K562 (cell line): ENCODE results near the gene AKT2.

Source experiments
- BHLHE40 ChIP-seq: IDR thresholded peaks from 2 replicates; pipeline ENCODE4 v1.6.1; 2011; ENCODE audit warnings: low read length, improper control_type of control experiment
- CHD2 ChIP-seq: IDR thresholded peaks from 2 replicates; pipeline ENCODE4 v1.6.1; 2011; ENCODE audit warnings: low read depth, low read length
- CTCF ChIP-seq, 3 experiments: IDR thresholded peaks in 2 of 3; conservative IDR thresholded peaks in 1 of 3; 2 replicates each; pipeline ENCODE4 v1.5.1; 2011 to 2012; ENCODE audit warnings: low read length in 3 of 3, mild to moderate bottlenecking in 3 of 3, control low read depth in 2 of 3, improper control_type of control experiment in 1 of 3, inconsistent platforms in 1 of 3, low read depth in 1 of 3, mixed read lengths in 1 of 3, moderate library complexity in 1 of 3; ENCODE audit not compliant: insufficient read depth in 2 of 3
- FOXM1 ChIP-seq, 2 experiments: fragments of 450-650 bp in 1 of 2; sonication (generic) in 1 of 2; formaldehyde crosslinking in 1 of 2; IDR thresholded peaks; 2 replicates each; pipeline versions ENCODE4 v1.6.1 to v1.9.0; 2017 to 2022; ENCODE audit warnings: low read depth in 2 of 2, mild to moderate bottlenecking in 2 of 2, missing genetic modification reagents in 1 of 2, moderate library complexity in 1 of 2
- HOMEZ ChIP-seq: fragments of 250-450 bp; sonication (Bioruptor Pico); IDR thresholded peaks from 2 replicates; pipeline ENCODE4 v1.4.0; 2020; ENCODE audit warnings: mild to moderate bottlenecking, moderate library complexity
- MEF2A ChIP-seq: IDR thresholded peaks from 2 replicates; pipeline ENCODE4 v1.6.1; 2011; ENCODE audit warnings: low read depth, mild to moderate bottlenecking, low read length, moderate library complexity; ENCODE audit not compliant: control insufficient read depth
- NRF1 ChIP-seq, 2 experiments: fragments of 450-650 bp; IDR thresholded peaks in 1 of 2; conservative IDR thresholded peaks in 1 of 2; 2 replicates each; pipeline ENCODE4 v1.6.1; 2014; ENCODE audit warnings: mild to moderate bottlenecking in 2 of 2
- POLR2B ChIP-seq: fragments of 450-650 bp; IDR thresholded peaks from 2 replicates; pipeline ENCODE4 v1.6.1; 2018; ENCODE audit warnings: low read depth; ENCODE audit not compliant: partially characterized antibody
- TEAD4 ChIP-seq, 2 experiments: sonication (generic) in 1 of 2; formaldehyde crosslinking in 1 of 2; IDR thresholded peaks; 2 replicates each; pipeline versions ENCODE4 v1.6.1 to v1.8.0; 2012 to 2022; ENCODE audit warnings: borderline replicate concordance in 1 of 2, inconsistent platforms in 1 of 2, low read length in 1 of 2, mild to moderate bottlenecking in 1 of 2, missing genetic modification reagents in 1 of 2
- ZBTB43 ChIP-seq: sonication (generic); formaldehyde crosslinking; IDR thresholded peaks from 2 replicates; pipeline ENCODE4 v1.8.0; 2023; ENCODE audit warnings: mild to moderate bottlenecking, missing genetic modification reagents
- ZNF263 ChIP-seq: sonication (generic); formaldehyde crosslinking; IDR thresholded peaks from 2 replicates; pipeline ENCODE4 v1.8.0; 2022; ENCODE audit warnings: mild to moderate bottlenecking, missing genetic modification reagents, borderline replicate concordance
- ZNF324 ChIP-seq: fragments of 250-450 bp; sonication (Bioruptor Pico); IDR thresholded peaks from 2 replicates; pipeline ENCODE4 v1.4.0; 2020; ENCODE audit warnings: mild to moderate bottlenecking
- ZNF740 ChIP-seq, 3 experiments: fragments of 200-800 bp in 1 of 3; sonication (Bioruptor generic) in 1 of 3; sonication (generic) in 1 of 3; formaldehyde crosslinking in 1 of 3; IDR thresholded peaks; 2 replicates each; pipeline versions ENCODE4 v1.6.1 to v1.8.0; 2016 to 2022; ENCODE audit warnings: mild to moderate bottlenecking in 2 of 3, missing compliant biosample characterization in 2 of 3, missing genetic modification characterization in 2 of 3, missing genetic modification reagents in 1 of 3

GRCh38 chr19:40198272-40198990, 86.7 kb downstream of the AKT2 start:
- TF ChIP-seq FOXM1 (IDR thresholded peaks at IDR 0.05; ENCODE audit: low read depth), result no peak
- TF ChIP-seq FOXM1 (CRISPR knock-in tag; IDR thresholded peaks at IDR 0.05; ENCODE audit: low read depth), result no peak
- TF ChIP-seq ZNF263 (CRISPR knock-in tag), result no peak
- TF ChIP-seq TEAD4 (IDR thresholded peaks at IDR 0.05; ENCODE audit: low read length), result no peak
- no peak for TF ChIP-seq TEAD4 (CRISPR knock-in tag; IDR thresholded peaks at IDR 0.05; ENCODE audit: borderline replicate concordance)
- no peak for TF ChIP-seq CHD2
- TF ChIP-seq ZNF740 (CRISPR knock-in tag; IDR thresholded peaks at IDR 0.05), result no peak
- TF ChIP-seq ZNF740 (tag; IDR thresholded peaks at IDR 0.05), result no peak
- no peak for TF ChIP-seq POLR2B
- TF ChIP-seq CTCF (IDR thresholded peaks at IDR 0.05 in 2 of 3, conservative IDR thresholded peaks at IDR 0.05 in 1 of 3; ENCODE audit: insufficient read depth in 2 of 3, low read depth in 1 of 3, low read length in 3 of 3), result no peak
- TF ChIP-seq NRF1 (conservative IDR thresholded peaks at IDR 0.05 in 1 of 2, IDR thresholded peaks at IDR 0.05 in 1 of 2), result no peak
- TF ChIP-seq BHLHE40, result no peak
- TF ChIP-seq ZBTB43, result no peak
- TF ChIP-seq HOMEZ, result no peak
- no peak for TF ChIP-seq ZNF324 (CRISPR knock-in tag)
- no peak for TF ChIP-seq MEF2A
